ENCODE measurements around the gene UACA.

Gene UACA

GRCh38 chr15:70643106-70643782 is 120.1 kb downstream of the UACA start:
- TF ChIP-seq CTCF (conservative IDR thresholded peaks at IDR 0.05; ENCODE audit: low read depth, low read length), result no peak
- DNase-seq (ENCODE audit: low read depth), result no peak
- H3K4me3 ChIP-seq (ENCODE audit: low read depth, low read length), result no peak overlapping the region

GRCh38 chr15:70636540-70637165 is 126.7 kb downstream of the UACA start:
- peak; percentile 42 for TF ChIP-seq CTCF (conservative IDR thresholded peaks at IDR 0.05; ENCODE audit: low read depth, low read length)
- no peak overlapping the region for H3K4me3 ChIP-seq (ENCODE audit: low read depth, low read length)
- no peak for DNase-seq (ENCODE audit: low read depth)

- no peak for TF ChIP-seq CTCF (conservative IDR thresholded peaks at IDR 0.05; ENCODE audit: low read depth, low read length)
- no peak for DNase-seq (ENCODE audit: low read depth)
- H3K4me3 ChIP-seq (ENCODE audit: low read depth, low read length), result no peak overlapping the region
Measured at GRCh38 chr15:70635895-70636294, 127.5 kb downstream of the UACA start.

GRCh38 chr15:70633991-70634390 is 129.4 kb downstream of the UACA start:
- no peak for DNase-seq (ENCODE audit: low read depth)
- H3K4me3 ChIP-seq (ENCODE audit: low read depth, low read length), result no peak overlapping the region
- TF ChIP-seq CTCF (conservative IDR thresholded peaks at IDR 0.05; ENCODE audit: low read depth, low read length), result no peak

GRCh38 chr15:70633103-70633831 is 130.1 kb downstream of the UACA start:
- no peak for TF ChIP-seq CTCF (conservative IDR thresholded peaks at IDR 0.05; ENCODE audit: low read depth, low read length)
- no peak for DNase-seq (ENCODE audit: low read depth)
- no peak overlapping the region for H3K4me3 ChIP-seq (ENCODE audit: low read depth, low read length)

GRCh38 chr15:70632491-70633102 is 130.8 kb downstream of the UACA start:
- H3K4me3 ChIP-seq (ENCODE audit: low read depth, low read length), result no peak overlapping the region
- TF ChIP-seq CTCF (conservative IDR thresholded peaks at IDR 0.05; ENCODE audit: low read depth, low read length), result no peak
- no peak for DNase-seq (ENCODE audit: low read depth)

All from choroid plexus epithelial cell (primary cell).